Loucy (cell line): ENCODE data around the gene HTATIP2.

Experiments used
- H2AFZ ChIP-seq: fragments of 200-600 bp; sonication (generic); 2 replicates; pipeline ENCODE4 v1.6.0; 2016; ENCODE audit warnings: antibody characterized with exemption, mild to moderate bottlenecking, low read length, moderate library complexity
- H3F3A ChIP-seq: fragments of 200-600 bp; 2 replicates; pipeline ENCODE4 v1.6.0; 2016; ENCODE audit warnings: antibody characterized with exemption, low read depth, mild to moderate bottlenecking
- H3K27me3 ChIP-seq: fragments of 200-600 bp; sonication (generic); 2 replicates; pipeline ENCODE4 v1.6.1; 2014; ENCODE audit warnings: low read length, mild to moderate bottlenecking; ENCODE audit not compliant: insufficient read depth, poor library complexity, severe bottlenecking
- H3K36me3 ChIP-seq: fragments of 200-600 bp; sonication (generic); 2 replicates; pipeline ENCODE4 v1.6.1; 2016; ENCODE audit warnings: low read length; ENCODE audit not compliant: insufficient read depth
- H3K4me1 ChIP-seq: fragments of 200-600 bp; sonication (generic); 2 replicates; pipeline ENCODE4 v1.5.1; 2014; ENCODE audit warnings: low read length, mild to moderate bottlenecking; ENCODE audit not compliant: insufficient read depth, poor library complexity, severe bottlenecking
- H3K4me2 ChIP-seq: fragments of 200-600 bp; sonication (generic); 2 replicates; pipeline ENCODE4 v1.6.0; 2014; ENCODE audit warnings: antibody characterized with exemption, low read length, low read depth, mild to moderate bottlenecking; ENCODE audit not compliant: poor library complexity, severe bottlenecking
- H3K4me3 ChIP-seq: fragments of 200-600 bp; sonication (generic); 2 replicates; pipeline ENCODE4 v1.5.1; 2014; ENCODE audit warnings: low read length, mild to moderate bottlenecking, mixed read lengths; ENCODE audit not compliant: poor library complexity, severe bottlenecking
- H3K79me2 ChIP-seq: fragments of 200-600 bp; sonication (generic); 2 replicates; pipeline ENCODE4 v1.6.1; 2014; ENCODE audit warnings: low read length; ENCODE audit not compliant: insufficient read depth
- H3K9ac ChIP-seq: fragments of 200-600 bp; sonication (generic); 2 replicates; pipeline ENCODE4 v1.6.0; 2014; ENCODE audit warnings: mild to moderate bottlenecking, low read depth, low read length, moderate library complexity; ENCODE audit not compliant: poor library complexity, severe bottlenecking
- H3K9me2 ChIP-seq: fragments of 200-600 bp; sonication (generic); replicated peaks from 2 replicates; pipeline ENCODE4 v1.6.1; 2016; ENCODE audit warnings: low read depth, low read length, mixed read lengths
- H3K9me3 ChIP-seq: fragments of 200-600 bp; sonication (generic); 2 replicates; pipeline ENCODE4 v1.6.1; 2014; ENCODE audit warnings: mild to moderate bottlenecking, antibody characterized with exemption, low read length, low read depth; ENCODE audit not compliant: insufficient read depth
- H4K20me1 ChIP-seq: fragments of 200-600 bp; sonication (generic); 2 replicates; pipeline ENCODE4 v1.6.0; 2014; ENCODE audit warnings: antibody characterized with exemption, low read length, mild to moderate bottlenecking; ENCODE audit not compliant: insufficient read depth, poor library complexity, severe bottlenecking
- CTCF ChIP-seq: fragments of 200-600 bp; sonication (generic); conservative IDR thresholded peaks from 2 replicates; pipeline ENCODE4 v1.5.1; 2014; ENCODE audit warnings: mild to moderate bottlenecking, antibody characterized with exemption, low read length
- EZH2phosphoT487 ChIP-seq: fragments of 200-600 bp; IDR thresholded peaks from 2 replicates; pipeline ENCODE4 v1.6.1; 2018; ENCODE audit warnings: antibody characterized with exemption, mild to moderate bottlenecking, moderate library complexity, borderline replicate concordance

The HTATIP2 gene

GRCh38 chr11:20369826-20370225 is 6.3 kb downstream of the HTATIP2 start:
- no peaks in the 10 kb centered on the region for H3K36me3 ChIP-seq
- H3K27me3 ChIP-seq = no peaks in the 10 kb centered on the region
- no peaks in the 10 kb centered on the region for H4K20me1 ChIP-seq
- peaks cover 3% of the 10 kb centered on the region; the same call in 1 of the 2 replicates for H3F3A ChIP-seq
- H3K4me1 ChIP-seq = no peaks in the 10 kb centered on the region
- H3K79me2 ChIP-seq = no peaks in the 10 kb centered on the region
- H3K4me3 ChIP-seq = no peak overlapping the region
- H3K9ac ChIP-seq = no peak overlapping the region
- H2AFZ ChIP-seq = no peak overlapping the region
- no peaks in the 10 kb centered on the region for H3K9me3 ChIP-seq
- H3K9me2 ChIP-seq = no peaks in the 10 kb centered on the region
- no peak overlapping the region for H3K4me2 ChIP-seq
- TF ChIP-seq EZH2phosphoT487 = no peak
- no peak for TF ChIP-seq CTCF

GRCh38 chr11:20372081-20372626 is 8.6 kb downstream of the HTATIP2 start:
- H3K36me3 ChIP-seq = no peaks in the 10 kb centered on the region
- H2AFZ ChIP-seq = no peak overlapping the region
- no peak overlapping the region for H3K4me2 ChIP-seq
- peaks cover 3% of the 10 kb centered on the region; the same call in 1 of the 2 replicates for H3F3A ChIP-seq
- no peaks in the 10 kb centered on the region for H3K9me3 ChIP-seq
- H3K9ac ChIP-seq = no peak overlapping the region
- no peak for TF ChIP-seq CTCF
- TF ChIP-seq EZH2phosphoT487 = no peak
- no peaks in the 10 kb centered on the region for H3K27me3 ChIP-seq
- H3K79me2 ChIP-seq = no peaks in the 10 kb centered on the region
- H3K9me2 ChIP-seq = no peaks in the 10 kb centered on the region
- no peaks in the 10 kb centered on the region for H4K20me1 ChIP-seq
- H3K4me3 ChIP-seq = no peak overlapping the region
- no peaks in the 10 kb centered on the region for H3K4me1 ChIP-seq

- no peaks in the 10 kb centered on the region for H3K4me1 ChIP-seq
- no peak overlapping the region for H3K4me2 ChIP-seq
- TF ChIP-seq EZH2phosphoT487 (no peak), CTCF (no peak)
- no peaks in the 10 kb centered on the region for H3K36me3 ChIP-seq
- H4K20me1 ChIP-seq = no peaks in the 10 kb centered on the region
- H3K4me3 ChIP-seq = no peak overlapping the region
- H3K9ac ChIP-seq = no peak overlapping the region
- no peak overlapping the region for H2AFZ ChIP-seq
- H3K79me2 ChIP-seq = no peaks in the 10 kb centered on the region
- no peaks in the 10 kb centered on the region for H3K27me3 ChIP-seq
- no peaks in the 10 kb centered on the region for H3K9me2 ChIP-seq
- H3K9me3 ChIP-seq = no peaks in the 10 kb centered on the region
- no peaks in the 10 kb centered on the region for H3F3A ChIP-seq
These were observed 9.6 kb downstream of the HTATIP2 start for GRCh38 chr11:20373147-20373546.
